ENCODE data around the gene HLCS. TPM values are rescaled to one million over a fixed set of nuclear protein-coding genes. Genes with fewer than 3 reads are reported as not detected.

Gene HLCS
- total and polyA plus RNA-seq, 2 of the 8 experiments (the other 6 are each of a cell fraction or from before 2014, with no cell fraction given), result 4.7 to 12.2 TPM

- Histone ChIP-seq H3K56ac (replicated peaks; ENCODE audit: insufficient read length, low read depth, low read length) (no peak overlapping the region), H3K9me3 (ENCODE audit: insufficient read depth in 2 of 2, low read depth in 1 of 2, low read length in 1 of 2) (no peaks in the 10 kb centered on the region), H4K20me1 (replicated peaks in 1 of 2; ENCODE audit: control insufficient read depth in 1 of 2, insufficient read depth in 2 of 2, low read length in 2 of 2) (no peaks in the 10 kb centered on the region), H3K79me1 (ENCODE audit: low read depth, low read length) (no peaks in the 10 kb centered on the region), H3K4me1 (replicated peaks in 1 of 4; ENCODE audit: control insufficient read depth in 3 of 4, insufficient read depth in 4 of 4, low read length in 3 of 4) (peaks cover 0 to 3% (median 0%) of the 10 kb centered on the region in 4 experiments; a peak in 3 of 7 replicates), H3K23ac (ENCODE audit: insufficient read length) (no peak overlapping the region), H3K27ac (ENCODE audit: low read depth, low read length) (no peak overlapping the region), H3K18ac (ENCODE audit: extremely low read depth, low read length) (no peak overlapping the region), H3K4me3 (ENCODE audit: extremely low read depth in 1 of 4, insufficient read depth in 2 of 4, low read depth in 3 of 4, low read length in 4 of 4) (no peak overlapping the region), H2AFZ (ENCODE audit: low read length) (no peak overlapping the region), H2BK5ac (ENCODE audit: low read depth, low read length) (no peak overlapping the region), H2BK20ac (ENCODE audit: low read length) (no peak overlapping the region), H4K91ac (replicated peaks; ENCODE audit: insufficient read length, low read length) (no peak overlapping the region), H3K79me2 (ENCODE audit: control insufficient read depth in 1 of 2, insufficient read depth in 2 of 2, low read length in 2 of 2) (no peaks in the 10 kb centered on the region), H3K36me3 (ENCODE audit: control insufficient read depth in 2 of 4, insufficient read depth in 4 of 4, low read length in 3 of 4) (no peaks in the 10 kb centered on the region), H3K9ac (replicated peaks in 1 of 4; ENCODE audit: extremely low read depth in 1 of 4, low read depth in 3 of 4, low read length in 3 of 4) (no peak overlapping the region), H2BK120ac (replicated peaks; ENCODE audit: low read depth, low read length) (no peak overlapping the region), H3K14ac (ENCODE audit: insufficient read length) (no peak overlapping the region), H4K5ac (ENCODE audit: insufficient read length, low read depth, low read length) (no peak overlapping the region), H2AK5ac (ENCODE audit: low read depth, low read length) (0 out of 2 replicates have a peak overlapping the region, but pooled peaks have one; percentile 53), H3K4ac (replicated peaks; ENCODE audit: insufficient read length, low read depth, low read length) (no peak overlapping the region), H4K8ac (ENCODE audit: extremely low read depth, insufficient read depth, low read length) (no peak overlapping the region), H2BK15ac (ENCODE audit: low read length) (no peak overlapping the region), H3K23me2 (ENCODE audit: low read depth, low read length) (no peaks in the 10 kb centered on the region), H2BK12ac (ENCODE audit: low read depth, low read length) (peak overlapping the region; percentile 60; the same call in 1 of the 2 replicates), H3K4me2 (ENCODE audit: insufficient read depth in 1 of 2, low read depth in 2 of 2, low read length in 2 of 2) (no peak overlapping the region), H3K27me3 (replicated peaks in 1 of 4; ENCODE audit: control insufficient read depth in 3 of 4, extremely low read depth in 1 of 4, insufficient read depth in 3 of 4, low read length in 3 of 4) (no peaks in the 10 kb centered on the region)
- POLR2A ChIA-PET (ENCODE audit: partially characterized antibody), result no interaction called here
- TF ChIP-seq GTF2F1 (IDR thresholded peaks at IDR 0.05; ENCODE audit: borderline replicate concordance, low read depth, low read length) (no peak), CHD2 (IDR thresholded peaks at IDR 0.05; ENCODE audit: low read length) (no peak), TAF7 (optimal IDR thresholded peaks at IDR 0.05; ENCODE audit: borderline replicate concordance, low read depth, low read length) (no peak), MAFK (IDR thresholded peaks at IDR 0.05; ENCODE audit: low read depth, low read length) (no peak), SAP30 (IDR thresholded peaks at IDR 0.05; ENCODE audit: insufficient read depth, insufficient replicate concordance, low read length) (no peak), POLR2A (IDR thresholded peaks at IDR 0.05; ENCODE audit: control extremely low read depth in 1 of 2, low read depth in 2 of 2, low read length in 2 of 2) (no peak), ATF2 (IDR thresholded peaks at IDR 0.05; ENCODE audit: low read length) (no peak), BACH1 (IDR thresholded peaks at IDR 0.05; ENCODE audit: low read length) (no peak), KDM5A (IDR thresholded peaks at IDR 0.05; ENCODE audit: low read length) (no peak), SP1 (IDR thresholded peaks at IDR 0.05; ENCODE audit: low read depth, low read length) (no peak), KDM4A (IDR thresholded peaks at IDR 0.05; ENCODE audit: low read depth, low read length, severe bottlenecking) (no peak)
- no peak for FAIRE-seq
- CTCF ChIA-PET (ENCODE audit: partially characterized antibody), result no interaction called here
- 96% methylated on average over 11 of the region's 11 CpGs; no CpG with 5 or more reads in 1 of the 2 experiments for WGBS, 2 experiments (ENCODE audit: extremely low coverage in 1 of 2, insufficient coverage in 1 of 2, insufficient read length in 1 of 2, insufficient replicate concordance in 2 of 2, low coverage in 1 of 2, low lambda C conversion rate in 2 of 2, missing lambda C conversion rate in 1 of 2)
- DNase-seq (ENCODE audit: low read depth in 1 of 2, low spot score in 2 of 2), result no peak
Measured at GRCh38 chr21:36767096-36767495, 199.4 kb downstream of the HLCS start.

Data from H1 (cell line).